GM12878 (cell line): Measurements from ENCODE around the gene S100A10. TPM values are rescaled to one million over a fixed set of nuclear protein-coding genes. Genes with fewer than 3 reads are reported as not detected.

Experiments used
- ATAC-seq: fragments of 200-7000 bp; cut with Tn5 transposase; 3 replicates; pipeline ENCODE4 v1.9.1; 2020; ENCODE audit warnings: mild to moderate bottlenecking, moderate library complexity
- BruUV-seq: library from RNA; stranded (reverse); fragments of 400-500 nt; replicated peaks from 2 replicates; lab custom pipeline; 2021; lab: Mats Ljungman, UMichigan
- CTCF ChIA-PET: fragments of 300-600 bp; sonication (Branson Sonifier 250); formaldehyde crosslinking; extraction: SDS; loops from one replicate; lab custom pipeline; 2021; ENCODE audit warnings: inconsistent platforms; lab: Yijun Ruan, JAX
- POLR2A ChIA-PET: fragments of 350-600 bp; formaldehyde crosslinking; extraction: SDS; loops from one replicate; lab custom pipeline; 2021; ENCODE audit warnings: inconsistent platforms; lab: Charles Lee
- RAD21 ChIA-PET: fragments of 300-600 bp; sonication (Branson Sonifier 250); formaldehyde crosslinking; loops from one replicate; lab custom pipeline; 2023; ENCODE audit warnings: antibody characterized with exemption; ENCODE audit not compliant: unreplicated experiment; lab: Charles Lee
- SMC1A ChIA-PET: fragments of 300-600 bp; sonication (Branson Sonifier 250); formaldehyde crosslinking; loops from one replicate; lab custom pipeline; 2023; ENCODE audit not compliant: unreplicated experiment, uncharacterized antibody; lab: Charles Lee
- DNase-seq: peaks from one replicate; pipeline ENCODE4 v3.0.0-alpha.2; 2011; ENCODE audit warnings: low read depth, low spot score
- FAIRE-seq: peaks from 3 replicates; lab custom pipeline; 2011; peaks lifted over from hg19 to GRCh38; lab: Jason Lieb, UNC
- H2AFZ ChIP-seq: 2 replicates; pipeline ENCODE4 v1.6.0; 2011; ENCODE audit warnings: low read depth, low read length, control low read depth; ENCODE audit not compliant: control insufficient read depth
- H3K27ac ChIP-seq: 2 replicates; pipeline ENCODE4 v1.5.1; 2011; ENCODE audit warnings: control low read depth; ENCODE audit not compliant: control insufficient read depth, insufficient read depth
- H3K27me3 ChIP-seq, 2 experiments: replicated peaks in 1 of 2; 2 replicates each; pipeline versions ENCODE4 v1.6.0 to v1.6.1; 2011; ENCODE audit warnings: low read length in 1 of 2; ENCODE audit not compliant: control insufficient read depth in 2 of 2, insufficient read depth in 2 of 2
- H3K36me3 ChIP-seq, 2 experiments: 2 replicates each; pipeline ENCODE4 v1.5.1; 2011; ENCODE audit warnings: low read length in 1 of 2; ENCODE audit not compliant: control insufficient read depth in 2 of 2, insufficient read depth in 2 of 2
- H3K4me1 ChIP-seq: 2 replicates; pipeline ENCODE4 v1.6.1; 2011; ENCODE audit warnings: mild to moderate bottlenecking, low read length, moderate library complexity, mixed read lengths; ENCODE audit not compliant: control insufficient read depth, insufficient read depth
- H3K4me2 ChIP-seq: 2 replicates; pipeline ENCODE4 v1.6.0; 2011; ENCODE audit warnings: control low read depth; ENCODE audit not compliant: control insufficient read depth, insufficient read depth
- H3K4me3 ChIP-seq: fragments of 200-600 bp; sonication (generic); 2 replicates; pipeline ENCODE4 v1.5.1; 2016
- H3K79me2 ChIP-seq: 2 replicates; pipeline ENCODE4 v1.6.0; 2011; ENCODE audit warnings: low read length; ENCODE audit not compliant: control insufficient read depth, insufficient read depth
- H3K9ac ChIP-seq: 2 replicates; pipeline ENCODE4 v1.8.0; 2011; ENCODE audit warnings: low read length, control low read depth, mixed read lengths; ENCODE audit not compliant: control insufficient read depth, insufficient read depth
- H3K9me3 ChIP-seq: replicated peaks from 3 replicates; pipeline ENCODE4 v1.5.1; 2011; ENCODE audit warnings: mild to moderate bottlenecking, low read length; ENCODE audit not compliant: control insufficient read depth, insufficient read depth
- H4K20me1 ChIP-seq: 2 replicates; pipeline ENCODE4 v1.6.0; 2011; ENCODE audit not compliant: control insufficient read depth, insufficient read depth
- BMI1 ChIP-seq: fragments of 450-650 bp; IDR thresholded peaks from 2 replicates; pipeline ENCODE4 v1.6.1; 2016; ENCODE audit warnings: mild to moderate bottlenecking, moderate library complexity, borderline replicate concordance
- CEBPB ChIP-seq, 2 experiments: fragments of 150-350 bp in 1 of 2; IDR thresholded peaks; 2 replicates each; pipeline ENCODE4 v1.6.1; 2012 to 2014; ENCODE audit warnings: low read depth in 2 of 2, low read length in 2 of 2, borderline replicate concordance in 1 of 2, inconsistent platforms in 1 of 2
- CREB1 ChIP-seq: IDR thresholded peaks from 2 replicates; pipeline ENCODE4 v1.6.1; 2012; ENCODE audit warnings: low read depth, mild to moderate bottlenecking, inconsistent platforms
- FOS ChIP-seq: IDR thresholded peaks from 3 replicates; pipeline ENCODE4 v1.6.1; 2011; ENCODE audit warnings: borderline replicate concordance; ENCODE audit not compliant: insufficient read length; ENCODE audit errors: extremely low read depth
- IKZF2 ChIP-seq, 2 experiments: fragments of 450-650 bp; IDR thresholded peaks; 2 replicates each; pipeline ENCODE4 v1.6.1; 2017; ENCODE audit warnings: mild to moderate bottlenecking in 2 of 2, moderate library complexity in 2 of 2
- LARP7 ChIP-seq: fragments of 450-650 bp; IDR thresholded peaks from 2 replicates; pipeline ENCODE4 v1.6.1; 2017; ENCODE audit warnings: mild to moderate bottlenecking
- NFXL1 ChIP-seq: fragments of 450-650 bp; IDR thresholded peaks from 2 replicates; pipeline ENCODE4 v1.6.1; 2017; ENCODE audit warnings: antibody characterized with exemption, mild to moderate bottlenecking, borderline replicate concordance
- SRF ChIP-seq, 2 experiments: IDR thresholded peaks; 2 replicates each; pipeline ENCODE4 v1.6.1; 2011; ENCODE audit warnings: low read depth in 2 of 2, low read length in 2 of 2, mild to moderate bottlenecking in 1 of 2, moderate library complexity in 1 of 2
- YBX1 ChIP-seq: fragments of 450-650 bp; IDR thresholded peaks from 2 replicates; pipeline ENCODE4 v1.6.1; 2016; ENCODE audit warnings: antibody characterized with exemption
- WGBS: methylation state at CpG from one replicate; pipeline ENCODE4 v1.1.6; 2016; ENCODE audit warnings: low lambda C conversion rate; ENCODE audit not compliant: insufficient replicate concordance, insufficient coverage; ENCODE audit errors: missing lambda C conversion rate; 5-methylcytosine and 5-hydroxymethylcytosine counted together
- in situ Hi-C: fragments of 300-500 bp; cut with MboI; formaldehyde crosslinking; loops from 9 replicates; pipeline ENCODE4 v1.14.3; 2018; ENCODE audit warnings: mixed read lengths
- intact Hi-C: fragments of 100-400 bp; cut with micrococcal nuclease; formaldehyde crosslinking; loops from one replicate; pipeline ENCODE4 v1.14.2; 2022; ENCODE audit not compliant: unreplicated experiment
- polyA plus RNA-seq, 11 experiments: library from polyadenylated mRNA; depleted of rRNA in 4 of 11; unstranded in 6 of 11; stranded (reverse) in 5 of 11; fragments of >200 nt; fragmentation: Nextera tagmentation in 4 of 11; fragmentation: Illumina TruSeq in 1 of 11; extraction: Ambion mirVana in 4 of 11; extraction: Trizol in 1 of 11; gene quantifications; 1 replicate in 1 of 11; 2 replicates in 10 of 11; pipeline versions ENCODE4 v1.2.1 to v1.2.3, GENCODE V29; 2011 to 2016; ENCODE audit warnings: inconsistent platforms in 2 of 11, missing spikeins in 2 of 11, low read depth in 1 of 11
- total RNA-seq, 4 experiments: library from RNA; depleted of rRNA in 3 of 4; stranded (reverse); fragments of >200 nt in 3 of 4; fragmentation: Illumina TruSeq in 1 of 4; extraction: Trizol in 1 of 4; gene quantifications; 2 replicates each; pipeline versions ENCODE4 v1.2.1 to v1.2.3, GENCODE V29; 2013 to 2021
- TF ChIP-seq, protein P1 (sequence below): fragments of 450-650 bp; IDR thresholded peaks from 2 replicates; pipeline ENCODE4 v1.6.1; 2014; ENCODE audit warnings: mild to moderate bottlenecking
- TF ChIP-seq, protein P2 (sequence below): fragments of 150-350 bp; IDR thresholded peaks from 2 replicates; pipeline ENCODE4 v1.6.1; 2016; ENCODE audit warnings: low read depth, low read length

S100A10 gene
- total and polyA plus RNA-seq, 10 of the 15 experiments (the other 5 are each of a cell fraction or from before 2014, with no cell fraction given) = 0.18 to 2.8 (median 0.61) TPM; not detected in 2

GRCh38 chr1:151980287-151981177 is 13.1 kb downstream of the S100A10 start:
- WGBS = 29% methylated on average over 5 of the region's 5 CpGs
- H2AFZ ChIP-seq = no peak overlapping the region
- ChIA-PET SMC1A (interaction anchor here (0.9 to 1.8 kb wide), 3 partner anchors 10 to 47 kb away, joined by 4 to 5 read pairs (median 4); no protein-coding TSS in a partner anchor), POLR2A (no interaction called here), RAD21 (no interaction called here), CTCF (interaction anchor here (1.1 kb wide), 1 partner anchor 22 kb away, joined by 5 read pairs; no protein-coding TSS in a partner anchor)
- TF ChIP-seq BMI1 (no peak), CEBPB (IDR thresholded peaks at IDR 0.05; ENCODE audit: borderline replicate concordance in 1 of 2, low read depth in 2 of 2, low read length in 2 of 2) (no peak), IKZF2 (IDR thresholded peaks at IDR 0.05) (no peak), NFXL1 (no peak), SRF (IDR thresholded peaks at IDR 0.05; ENCODE audit: low read depth in 2 of 2, low read length in 2 of 2) (no peak), FOS (no peak), LARP7 (no peak), YBX1 (no peak), CREB1 (no peak)
- TF ChIP-seq, protein P1, sequence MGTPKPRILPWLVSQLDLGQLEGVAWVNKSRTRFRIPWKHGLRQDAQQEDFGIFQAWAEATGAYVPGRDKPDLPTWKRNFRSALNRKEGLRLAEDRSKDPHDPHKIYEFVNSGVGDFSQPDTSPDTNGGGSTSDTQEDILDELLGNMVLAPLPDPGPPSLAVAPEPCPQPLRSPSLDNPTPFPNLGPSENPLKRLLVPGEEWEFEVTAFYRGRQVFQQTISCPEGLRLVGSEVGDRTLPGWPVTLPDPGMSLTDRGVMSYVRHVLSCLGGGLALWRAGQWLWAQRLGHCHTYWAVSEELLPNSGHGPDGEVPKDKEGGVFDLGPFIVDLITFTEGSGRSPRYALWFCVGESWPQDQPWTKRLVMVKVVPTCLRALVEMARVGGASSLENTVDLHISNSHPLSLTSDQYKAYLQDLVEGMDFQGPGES = no peak
- TF ChIP-seq, protein P2, sequence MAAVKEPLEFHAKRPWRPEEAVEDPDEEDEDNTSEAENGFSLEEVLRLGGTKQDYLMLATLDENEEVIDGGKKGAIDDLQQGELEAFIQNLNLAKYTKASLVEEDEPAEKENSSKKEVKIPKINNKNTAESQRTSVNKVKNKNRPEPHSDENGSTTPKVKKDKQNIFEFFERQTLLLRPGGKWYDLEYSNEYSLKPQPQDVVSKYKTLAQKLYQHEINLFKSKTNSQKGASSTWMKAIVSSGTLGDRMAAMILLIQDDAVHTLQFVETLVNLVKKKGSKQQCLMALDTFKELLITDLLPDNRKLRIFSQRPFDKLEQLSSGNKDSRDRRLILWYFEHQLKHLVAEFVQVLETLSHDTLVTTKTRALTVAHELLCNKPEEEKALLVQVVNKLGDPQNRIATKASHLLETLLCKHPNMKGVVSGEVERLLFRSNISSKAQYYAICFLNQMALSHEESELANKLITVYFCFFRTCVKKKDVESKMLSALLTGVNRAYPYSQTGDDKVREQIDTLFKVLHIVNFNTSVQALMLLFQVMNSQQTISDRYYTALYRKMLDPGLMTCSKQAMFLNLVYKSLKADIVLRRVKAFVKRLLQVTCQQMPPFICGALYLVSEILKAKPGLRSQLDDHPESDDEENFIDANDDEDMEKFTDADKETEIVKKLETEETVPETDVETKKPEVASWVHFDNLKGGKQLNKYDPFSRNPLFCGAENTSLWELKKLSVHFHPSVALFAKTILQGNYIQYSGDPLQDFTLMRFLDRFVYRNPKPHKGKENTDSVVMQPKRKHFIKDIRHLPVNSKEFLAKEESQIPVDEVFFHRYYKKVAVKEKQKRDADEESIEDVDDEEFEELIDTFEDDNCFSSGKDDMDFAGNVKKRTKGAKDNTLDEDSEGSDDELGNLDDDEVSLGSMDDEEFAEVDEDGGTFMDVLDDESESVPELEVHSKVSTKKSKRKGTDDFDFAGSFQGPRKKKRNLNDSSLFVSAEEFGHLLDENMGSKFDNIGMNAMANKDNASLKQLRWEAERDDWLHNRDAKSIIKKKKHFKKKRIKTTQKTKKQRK = no peak
- H3K4me1 ChIP-seq = peaks cover 15% of the 10 kb centered on the region; the same call in 1 of the 2 replicates
- DNase-seq (no peak), FAIRE-seq (no peak), ATAC-seq (no peak)
- H3K27ac ChIP-seq = no peak overlapping the region
- no peak overlapping the region for H3K4me2 ChIP-seq
- H3K79me2 ChIP-seq = no peaks in the 10 kb centered on the region
- no peak overlapping the region for H3K4me3 ChIP-seq
- intact Hi-C loops (no loop called here), in situ Hi-C loops (no loop called here)
- no peak overlapping the region for H3K9ac ChIP-seq
- H3K36me3 ChIP-seq = no peaks in the 10 kb centered on the region
- no peaks in the 10 kb centered on the region for H4K20me1 ChIP-seq
- H3K27me3 ChIP-seq = peaks cover 0 to 6% of the 10 kb centered on the region in 2 experiments; a peak in 2 of 4 replicates
- H3K9me3 ChIP-seq = no peaks in the 10 kb centered on the region
- BruUV-seq = no TSS peak
